ENCODE measurements around the gene SPSB2. TPM values are rescaled to one million over a fixed set of nuclear protein-coding genes. Genes with fewer than 3 reads are reported as not detected.

Gene SPSB2
- total and polyA plus RNA-seq, 9 of the 15 experiments (the other 6 are each of a cell fraction or from before 2014, with no cell fraction given), result 0.10 to 10.6 (median 1.9) TPM

- TF ChIP-seq LCOR (CRISPR knock-in tag; IDR thresholded peaks at IDR 0.05) (no peak), AFF4 (CRISPR knock-in tag; IDR thresholded peaks at IDR 0.05) (peak; percentile 83; the same call in 1 of the 2 replicates), ZNF778 (CRISPR knock-in tag; IDR thresholded peaks at IDR 0.05) (no peak), CHCHD3 (CRISPR knock-in tag; IDR thresholded peaks at IDR 0.05) (no peak), ETV1 (tag; conservative IDR thresholded peaks at IDR 0.05; ENCODE audit: low read depth) (no peak), ZBTB33 (CRISPR knock-in tag; IDR thresholded peaks at IDR 0.05) (peak; percentile 68; the same call in 1 of the 2 replicates), FOXM1 (IDR thresholded peaks at IDR 0.05; ENCODE audit: low read depth) (peak; percentile 64), FOXM1 (CRISPR knock-in tag; IDR thresholded peaks at IDR 0.05; ENCODE audit: low read depth) (no peak), CEBPB (tag; IDR thresholded peaks at IDR 0.05) (peak; percentile 99), ZHX1 (conservative IDR thresholded peaks at IDR 0.05; ENCODE audit: low read length) (no peak), HEY1 (CRISPR knock-in tag; IDR thresholded peaks at IDR 0.05; ENCODE audit: borderline replicate concordance) (no peak), ZBED1 (IDR thresholded peaks at IDR 0.05) (no peak), CSDE1 (IDR thresholded peaks at IDR 0.05) (no peak), ZNF197 (CRISPR knock-in tag; IDR thresholded peaks at IDR 0.05; ENCODE audit: low read depth) (no peak), ZFX (CRISPR knock-in tag; IDR thresholded peaks at IDR 0.05) (peak; percentile 74; the same call in 1 of the 2 replicates), ZNF143 (CRISPR knock-in tag; IDR thresholded peaks at IDR 0.05) (no peak), PHB (CRISPR knock-in tag; IDR thresholded peaks at IDR 0.05) (no peak), ZNF696 (CRISPR knock-in tag; conservative IDR thresholded peaks at IDR 0.05) (no peak), PKNOX1 (IDR thresholded peaks at IDR 0.05) (0 out of 2 replicates have a peak, but pooled peaks have one; percentile 17)
Measured at GRCh38 chr12:6890789-6891645, 17.9 kb upstream of the SPSB2 start (continued).

Data from K562 (cell line).